ENCODE data around the gene AHSP. TPM values are rescaled to one million over a fixed set of nuclear protein-coding genes. Genes with fewer than 3 reads are reported as not detected.

The AHSP gene
- total and polyA plus RNA-seq, 4 donors: 0.30 to 47.8 TPM; not detected in 2

GRCh38 chr16:31532896-31533295 lies 5.2 kb downstream of the AHSP start:
- ATAC-seq (ENCODE audit: insufficient read depth, low FRiP score) (no peak), DNase-seq (no peak)
- H3K9me3 ChIP-seq (ENCODE audit: control insufficient read depth in 4 of 4, insufficient read depth in 3 of 4, low read length in 3 of 4): peaks cover 0 to 6% (median 0%) of the 10 kb centered on the region in 4 donors
- H3K4me3 ChIP-seq: no peak overlapping the region
- H3K36me3 ChIP-seq (ENCODE audit: control insufficient read depth in 4 of 4, insufficient read depth in 4 of 4, low read length in 4 of 4): no peaks in the 10 kb centered on the region
- no peak overlapping the region for H3K27ac ChIP-seq (ENCODE audit: low read depth in 1 of 2, low read length in 1 of 2)
- H3K27me3 ChIP-seq (ENCODE audit: control insufficient read depth in 3 of 3, insufficient read depth in 3 of 3, low read length in 2 of 3): peaks cover 0 to 3% (median 0%) of the 10 kb centered on the region in 3 donors
- no peak for TF ChIP-seq CTCF (IDR thresholded peaks at IDR 0.05; ENCODE audit: control extremely low read depth, extremely low read depth)
- peaks cover 0 to 14% (median 9%) of the 10 kb centered on the region in 5 donors for H3K4me1 ChIP-seq (ENCODE audit: control insufficient read depth in 5 of 5, insufficient read depth in 5 of 5, low read length in 5 of 5)
- WGBS, 2 donors: 65 to 81% methylated on average over 4 of the region's 4 CpGs
- no peak overlapping the region for H3K9ac ChIP-seq (ENCODE audit: insufficient read depth in 1 of 2, low read length in 2 of 2)

- Histone ChIP-seq H3K27me3 (ENCODE audit: control insufficient read depth in 3 of 3, insufficient read depth in 3 of 3, low read length in 2 of 3) (no peaks in the 10 kb centered on the region), H3K27ac (ENCODE audit: low read depth in 1 of 2, low read length in 1 of 2) (no peak overlapping the region), H3K36me3 (ENCODE audit: control insufficient read depth in 4 of 4, insufficient read depth in 4 of 4, low read length in 4 of 4) (no peaks in the 10 kb centered on the region), H3K4me3 (no peak overlapping the region), H3K4me1 (ENCODE audit: control insufficient read depth in 5 of 5, insufficient read depth in 5 of 5, low read length in 5 of 5) (peaks cover 0 to 9% (median 4%) of the 10 kb centered on the region in 5 donors), H3K9ac (ENCODE audit: insufficient read depth in 1 of 2, low read length in 2 of 2) (no peak overlapping the region), H3K9me3 (ENCODE audit: control insufficient read depth in 4 of 4, insufficient read depth in 3 of 4, low read length in 3 of 4) (peaks cover 0 to 11% (median 0%) of the 10 kb centered on the region in 4 donors)
- no peak for DNase-seq
- no peak for ATAC-seq (ENCODE audit: insufficient read depth, low FRiP score)
- TF ChIP-seq CTCF (IDR thresholded peaks at IDR 0.05; ENCODE audit: control extremely low read depth, extremely low read depth): no peak
- WGBS, 2 donors: 18 to 39% methylated on average over 9 of the region's 9 CpGs
Measured at GRCh38 chr16:31535737-31536136, 8.0 kb downstream of the AHSP start.

GRCh38 chr16:31536804-31537361 lies 9.2 kb downstream of the AHSP start:
- H3K27ac ChIP-seq (ENCODE audit: low read depth in 1 of 2, low read length in 1 of 2): no peak overlapping the region
- H3K4me3 ChIP-seq: peak overlapping the region; percentile 47
- no peaks in the 10 kb centered on the region for H3K27me3 ChIP-seq (ENCODE audit: control insufficient read depth in 3 of 3, insufficient read depth in 3 of 3, low read length in 2 of 3)
- 65 to 75% methylated on average over 21 of the region's 21 CpGs for WGBS, 2 donors
- H3K4me1 ChIP-seq (ENCODE audit: control insufficient read depth in 5 of 5, insufficient read depth in 5 of 5, low read length in 5 of 5): peaks cover 0 to 9% (median 4%) of the 10 kb centered on the region in 5 donors
- peak overlapping the region in 1 of 2 donors; percentile 25 for H3K9ac ChIP-seq (ENCODE audit: insufficient read depth in 1 of 2, low read length in 2 of 2)
- TF ChIP-seq CTCF (IDR thresholded peaks at IDR 0.05; ENCODE audit: control extremely low read depth, extremely low read depth): no peak
- DNase-seq: peak in 1 of 3 donors; percentile 13
- no peaks in the 10 kb centered on the region for H3K36me3 ChIP-seq (ENCODE audit: control insufficient read depth in 4 of 4, insufficient read depth in 4 of 4, low read length in 4 of 4)
- H3K9me3 ChIP-seq (ENCODE audit: control insufficient read depth in 4 of 4, insufficient read depth in 3 of 4, low read length in 3 of 4): peaks cover 0 to 7% (median 0%) of the 10 kb centered on the region in 4 donors
- ATAC-seq (ENCODE audit: insufficient read depth, low FRiP score): no peak

Measured in lung (tissue), 12 donors.